HG03159 (cell line): ENCODE data around the gene OR10G7.

Experiments used
- ATAC-seq: cut with Tn5 transposase; IDR thresholded peaks from one replicate; pipeline ENCODE4 v1.9.1; 2021; ENCODE audit warnings: mild to moderate bottlenecking, moderate library complexity; ENCODE audit not compliant: unreplicated experiment

The OR10G7 gene, protein sequence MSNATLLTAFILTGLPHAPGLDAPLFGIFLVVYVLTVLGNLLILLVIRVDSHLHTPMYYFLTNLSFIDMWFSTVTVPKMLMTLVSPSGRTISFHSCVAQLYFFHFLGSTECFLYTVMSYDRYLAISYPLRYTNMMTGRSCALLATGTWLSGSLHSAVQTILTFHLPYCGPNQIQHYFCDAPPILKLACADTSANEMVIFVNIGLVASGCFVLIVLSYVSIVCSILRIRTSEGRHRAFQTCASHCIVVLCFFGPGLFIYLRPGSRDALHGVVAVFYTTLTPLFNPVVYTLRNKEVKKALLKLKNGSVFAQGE

GRCh38 chr11:124041254-124041653 is at the start of gene OR10G7:
Gene OR10G7, minus strand, starts transcription at chr11:124041325. Its CDS starts 2,324 bp downstream, at chr11:124039001.
- ATAC-seq, result no peak

- no peak for ATAC-seq
These were observed 45.1 kb upstream of the OR10G7 start for GRCh38 chr11:124085997-124086846.

- ATAC-seq, result no peak
These were observed 44.5 kb upstream of the OR10G7 start for GRCh38 chr11:124085583-124085982.

- no peak for ATAC-seq
These were observed 41.2 kb upstream of the OR10G7 start for GRCh38 chr11:124082371-124082770.

DNA sequence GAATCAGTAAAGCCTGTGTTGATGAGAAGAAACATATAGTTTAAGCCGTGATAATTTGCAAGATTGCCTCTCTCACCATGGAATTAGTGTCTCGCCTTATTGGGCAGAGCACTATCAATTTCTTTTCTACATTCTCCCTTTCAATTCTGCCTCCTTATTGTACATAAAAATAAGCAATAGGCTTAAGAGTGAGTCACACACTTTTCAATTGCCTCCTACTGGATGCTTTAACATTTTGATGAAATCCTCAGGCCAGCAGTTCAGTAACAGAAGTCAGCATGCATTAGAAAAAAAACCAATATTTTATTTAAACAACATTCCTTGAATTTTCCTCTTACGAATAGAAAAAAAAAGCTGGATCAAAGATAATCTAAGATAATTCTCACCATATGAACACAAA is 40.4 kb upstream of the OR10G7 start:
- ATAC-seq, result no peak

DNA sequence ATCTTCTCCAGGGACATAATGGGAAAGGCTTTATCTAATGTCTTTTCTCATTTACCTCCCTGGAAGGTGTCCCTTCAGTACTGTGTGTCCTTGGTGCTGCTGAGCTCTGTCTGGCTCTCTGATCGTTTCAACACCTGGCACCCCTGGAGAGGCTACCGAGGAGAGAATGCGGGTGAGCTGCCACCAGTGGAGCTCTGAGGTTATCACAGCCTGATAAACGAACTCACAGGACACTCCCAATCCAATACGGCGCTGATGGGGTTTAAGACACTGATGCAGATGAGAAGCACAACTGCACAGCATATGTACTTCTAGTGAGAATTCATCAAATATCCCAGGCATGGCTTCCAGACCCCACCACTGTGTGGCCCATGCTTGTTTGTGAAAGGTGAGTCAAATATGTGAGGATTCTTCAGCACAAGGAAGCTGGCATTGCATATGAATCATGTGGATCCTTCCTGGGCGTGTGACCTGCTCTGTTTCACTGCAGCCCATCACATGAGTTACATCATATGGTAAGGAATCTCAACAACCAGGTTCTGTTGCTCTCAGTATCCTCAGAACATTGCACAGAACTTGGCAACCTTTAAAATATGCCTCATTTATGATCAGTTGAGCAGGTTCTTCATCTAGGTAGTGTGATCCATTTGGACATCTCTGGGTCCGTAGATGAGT is 39.3 kb upstream of the OR10G7 start:
- no peak for ATAC-seq

DNA sequence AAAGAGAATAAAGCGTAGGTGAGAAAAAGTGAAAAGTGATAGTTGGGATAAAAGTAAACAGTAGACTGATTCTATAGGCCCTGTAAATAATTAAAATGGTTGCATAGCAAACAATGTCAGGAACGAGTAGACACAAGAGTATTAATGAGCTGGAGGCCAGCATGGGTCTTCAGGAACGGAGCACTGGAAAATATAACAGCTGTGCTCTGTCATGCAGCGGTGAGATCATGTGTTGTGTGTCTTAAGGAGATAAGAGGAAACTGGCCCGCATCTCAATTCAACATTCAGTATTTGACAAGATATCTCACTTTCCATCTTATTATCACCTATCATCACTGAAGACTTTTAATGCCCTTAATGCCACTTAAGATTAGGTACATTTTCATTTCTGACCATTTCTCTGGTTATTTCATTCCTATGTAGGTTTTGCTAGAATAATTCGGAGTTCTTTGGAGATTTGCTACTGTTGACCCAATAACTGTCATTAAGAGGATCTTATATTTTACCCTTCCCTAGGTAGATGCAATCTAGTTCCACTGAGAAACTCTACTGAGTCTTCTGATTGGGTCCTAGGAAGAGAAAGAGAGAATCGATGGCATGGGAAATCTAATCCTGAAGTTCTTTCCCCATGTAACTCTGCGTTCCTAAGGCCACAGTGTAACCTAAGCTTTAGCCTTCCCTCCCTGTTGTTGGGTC is 38.7 kb upstream of the OR10G7 start:
- no peak for ATAC-seq

DNA sequence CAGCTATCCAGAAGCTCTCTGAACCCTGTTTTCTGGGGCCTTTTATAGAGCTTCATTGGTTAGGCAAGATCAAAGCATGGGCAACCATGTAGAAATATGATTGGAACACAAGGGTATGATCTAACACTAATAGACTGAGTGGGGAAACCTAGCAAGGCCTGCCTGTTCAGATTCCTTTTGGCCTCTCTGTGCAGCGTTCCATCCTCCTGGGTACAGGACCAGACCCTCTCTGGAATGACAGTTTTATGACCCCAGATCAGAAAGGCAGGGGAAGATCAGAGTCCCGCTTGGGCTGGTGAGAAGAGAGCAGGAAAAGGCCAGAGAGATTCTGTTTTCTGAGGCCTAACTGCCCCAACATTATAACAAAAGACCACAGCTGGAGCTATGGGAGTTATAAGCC is 37.5 kb upstream of the OR10G7 start:
- ATAC-seq, result no peak

DNA sequence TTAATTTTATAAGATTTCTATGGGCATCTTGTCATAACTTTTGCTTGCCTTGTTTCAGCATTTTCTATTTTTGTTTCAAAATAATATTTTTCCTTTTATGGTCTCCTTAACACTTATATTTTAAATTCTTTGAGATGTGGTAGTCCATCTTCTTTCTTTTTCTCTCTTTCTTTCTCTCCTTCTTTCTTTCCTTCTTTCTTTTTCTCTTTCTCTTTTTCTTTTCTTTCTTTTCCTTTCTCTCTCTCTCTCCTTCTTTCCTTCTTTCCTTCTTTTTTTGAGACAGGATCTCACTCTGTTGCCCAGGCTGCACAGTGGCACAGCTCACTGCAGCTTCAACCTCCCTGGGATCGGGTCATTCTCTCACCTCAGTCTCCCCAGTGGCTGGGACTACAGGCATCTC is 36.1 kb upstream of the OR10G7 start:
- no peak for ATAC-seq

GRCh38 chr11:124075841-124076651 is 34.9 kb upstream of the OR10G7 start:
- ATAC-seq, result peak; percentile 54

GRCh38 chr11:124075492-124075840 is 34.3 kb upstream of the OR10G7 start:
- ATAC-seq, result no peak

GRCh38 chr11:124074554-124074953 is 33.4 kb upstream of the OR10G7 start:
- ATAC-seq, result no peak

GRCh38 chr11:124072147-124072546 is 31.0 kb upstream of the OR10G7 start:
- no peak for ATAC-seq

GRCh38 chr11:124071623-124071948 is 30.5 kb upstream of the OR10G7 start:
- no peak for ATAC-seq

- peak; percentile 87 for ATAC-seq
These were observed 29.9 kb upstream of the OR10G7 start for GRCh38 chr11:124070915-124071622.

DNA sequence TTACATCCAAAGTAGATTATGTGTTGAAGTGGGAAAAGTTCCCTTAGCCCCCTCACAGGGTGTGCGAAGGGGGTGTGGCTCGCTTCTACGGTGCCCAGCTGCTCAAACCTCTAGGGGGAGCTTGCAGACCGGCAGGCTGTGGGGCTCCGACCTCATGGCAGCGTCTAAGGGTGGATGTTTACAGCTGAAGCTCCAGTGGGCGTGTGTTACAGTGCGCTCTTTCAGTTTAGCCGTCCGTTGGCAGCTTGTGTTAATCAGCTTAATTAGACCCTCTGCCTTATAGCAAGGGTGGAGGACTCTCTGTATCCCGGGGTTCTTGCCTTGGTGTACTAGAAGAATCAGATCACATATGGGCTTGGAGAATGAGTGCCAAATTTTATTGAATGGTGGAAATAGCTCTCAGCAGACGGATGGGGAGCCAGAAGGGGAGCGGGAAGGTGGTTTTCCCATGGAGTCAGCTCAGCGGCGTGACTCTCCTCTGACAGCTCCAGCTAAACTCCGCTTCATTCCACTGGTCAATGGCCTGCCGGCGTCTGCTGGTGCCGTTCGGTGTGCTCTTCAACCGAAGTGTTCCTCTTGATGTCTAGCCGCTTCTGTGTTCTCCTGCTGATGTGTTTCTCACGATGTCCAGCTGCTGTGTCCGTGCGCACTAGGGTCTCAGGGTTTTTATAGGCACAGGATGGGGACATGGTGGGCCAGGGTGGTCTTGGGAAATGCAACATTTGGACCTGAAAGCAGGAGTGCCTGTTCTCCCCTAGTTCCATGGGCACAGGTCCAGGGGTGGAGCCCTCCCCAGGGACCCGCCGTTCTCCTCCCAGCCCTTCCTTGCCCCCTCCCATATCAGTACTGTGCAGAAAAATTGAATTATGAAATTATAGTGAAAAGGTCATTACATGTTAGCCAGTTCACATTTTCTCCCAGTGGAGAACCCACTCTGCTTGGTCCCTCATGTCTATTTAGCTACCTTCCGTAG is 28.6 kb upstream of the OR10G7 start:
- ATAC-seq, result peak; percentile 85

DNA sequence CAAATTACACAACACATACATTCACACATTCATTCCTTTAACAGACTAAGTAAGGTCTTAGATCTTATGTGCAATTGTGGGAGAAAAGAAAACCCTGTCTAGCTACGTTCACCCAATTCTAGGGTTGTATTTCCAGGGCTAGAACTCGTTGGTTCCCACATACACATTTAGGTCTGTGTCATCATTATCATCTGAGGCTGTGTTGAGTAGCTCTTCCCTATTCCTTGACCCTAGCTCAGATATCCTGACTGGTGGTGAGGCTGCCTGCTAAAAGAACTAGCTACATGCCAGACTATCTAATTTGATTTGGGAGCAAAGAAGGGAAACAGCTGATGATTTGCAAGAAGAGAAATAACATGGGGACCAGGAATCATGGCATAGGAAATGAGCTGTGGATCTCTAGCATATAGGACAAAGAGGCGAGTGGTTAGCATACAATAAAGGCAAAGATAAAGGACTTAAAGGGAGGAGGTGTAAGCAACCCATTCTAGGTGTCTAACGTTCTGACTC is 27.5 kb upstream of the OR10G7 start:
- ATAC-seq, result no peak

DNA sequence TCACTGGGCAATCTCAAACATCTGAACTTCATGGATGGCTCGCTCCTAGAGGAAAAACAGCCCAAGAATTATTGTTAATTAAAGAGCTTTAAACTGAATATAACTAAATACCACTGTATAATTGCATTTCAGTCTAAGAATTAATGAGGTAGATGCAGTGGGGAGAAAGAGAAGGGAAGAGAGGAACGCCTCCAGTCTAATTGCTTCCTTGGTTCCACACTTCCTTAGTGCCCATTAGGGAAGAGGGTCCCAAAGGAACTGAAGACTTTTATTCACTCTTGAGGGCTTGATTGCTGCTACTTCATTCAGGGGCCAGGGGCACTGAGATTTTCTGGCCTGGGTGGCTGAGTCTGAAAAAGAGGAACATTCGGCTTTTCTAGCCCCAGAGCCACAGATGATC is 11.8 kb upstream of the OR10G7 start:
- no peak for ATAC-seq
